Stimulated activated CD8-positive, alpha-beta memory T cell treated with anti-CD3 and anti-CD28 coated beads, Interleukin-7, amount 100 ng/mL, for 24 hours (primary cell): ENCODE results near the gene PCSK6.

Source experiments
- DNase-seq: peaks from one replicate; pipeline ENCODE4 v3.0.0-alpha.2; 2020; ENCODE audit warnings: low read depth

Gene PCSK6

GRCh38 chr15:101398247-101398646, 91.3 kb downstream of the PCSK6 start:
- no peak for DNase-seq

- DNase-seq, result no peak
These were observed 91.9 kb downstream of the PCSK6 start for GRCh38 chr15:101397521-101398003.

- DNase-seq, result no peak
These were observed 92.8 kb downstream of the PCSK6 start for GRCh38 chr15:101396484-101397261.

GRCh38 chr15:101394654-101395053, 94.9 kb downstream of the PCSK6 start:
- DNase-seq, result no peak

- DNase-seq, result no peak
These were observed 95.4 kb downstream of the PCSK6 start for GRCh38 chr15:101394056-101394630.

GRCh38 chr15:101393172-101393571, 96.3 kb downstream of the PCSK6 start:
- no peak for DNase-seq

- no peak for DNase-seq
These were observed 97.4 kb downstream of the PCSK6 start for GRCh38 chr15:101391981-101392640.

- no peak for DNase-seq
These were observed 98.1 kb downstream of the PCSK6 start for GRCh38 chr15:101391431-101391830.

GRCh38 chr15:101390462-101390861, 99.0 kb downstream of the PCSK6 start:
- DNase-seq, result no peak

GRCh38 chr15:101390060-101390459, 99.4 kb downstream of the PCSK6 start:
- DNase-seq, result no peak

- no peak for DNase-seq
These were observed 100.1 kb downstream of the PCSK6 start for GRCh38 chr15:101389362-101389761.

GRCh38 chr15:101388046-101388445, 101.5 kb downstream of the PCSK6 start:
- DNase-seq, result no peak

GRCh38 chr15:101387574-101387973, 101.9 kb downstream of the PCSK6 start:
- no peak for DNase-seq

- no peak for DNase-seq
These were observed 102.5 kb downstream of the PCSK6 start for GRCh38 chr15:101386967-101387366.

- DNase-seq, result no peak
These were observed 103.5 kb downstream of the PCSK6 start for GRCh38 chr15:101386006-101386405.

- DNase-seq, result no peak
These were observed 105.2 kb downstream of the PCSK6 start for GRCh38 chr15:101384276-101384675.

GRCh38 chr15:101382544-101382943, 107.0 kb downstream of the PCSK6 start:
- no peak for DNase-seq

- DNase-seq, result no peak
These were observed 107.8 kb downstream of the PCSK6 start for GRCh38 chr15:101381671-101382212.

GRCh38 chr15:101380146-101380545, 109.4 kb downstream of the PCSK6 start:
- no peak for DNase-seq

GRCh38 chr15:101379647-101380046, 109.9 kb downstream of the PCSK6 start:
- no peak for DNase-seq

GRCh38 chr15:101378879-101379278, 110.6 kb downstream of the PCSK6 start:
- DNase-seq, result no peak

- DNase-seq, result no peak
These were observed 111.2 kb downstream of the PCSK6 start for GRCh38 chr15:101378171-101378755.
